ENCODE results near the gene PDGFC.

PDGFC gene

DNA sequence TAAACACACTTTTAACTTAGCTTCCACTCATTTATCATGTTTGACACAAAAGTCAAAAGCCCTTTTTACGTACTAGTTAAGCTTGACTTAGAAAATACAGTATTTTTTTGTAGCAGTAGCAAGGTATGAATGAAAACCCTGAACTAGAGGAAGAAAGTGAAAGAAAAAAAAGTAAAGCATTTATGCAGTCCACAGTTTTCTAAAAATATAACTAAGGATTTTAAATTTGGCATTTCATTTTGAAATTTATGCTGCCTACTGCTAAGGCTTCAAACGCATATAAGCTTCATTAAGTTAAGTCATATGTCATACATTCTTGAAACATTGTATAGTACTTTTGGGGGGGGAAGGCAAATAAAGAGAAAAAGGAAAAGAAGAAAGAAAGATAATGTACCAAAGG lies 201.5 kb downstream of the PDGFC start:
- DNase-seq (ENCODE audit: low read depth): no peak
- H3K4me3 ChIP-seq (ENCODE audit: low read depth, low read length): no peak overlapping the region
- TF ChIP-seq, protein P1, sequence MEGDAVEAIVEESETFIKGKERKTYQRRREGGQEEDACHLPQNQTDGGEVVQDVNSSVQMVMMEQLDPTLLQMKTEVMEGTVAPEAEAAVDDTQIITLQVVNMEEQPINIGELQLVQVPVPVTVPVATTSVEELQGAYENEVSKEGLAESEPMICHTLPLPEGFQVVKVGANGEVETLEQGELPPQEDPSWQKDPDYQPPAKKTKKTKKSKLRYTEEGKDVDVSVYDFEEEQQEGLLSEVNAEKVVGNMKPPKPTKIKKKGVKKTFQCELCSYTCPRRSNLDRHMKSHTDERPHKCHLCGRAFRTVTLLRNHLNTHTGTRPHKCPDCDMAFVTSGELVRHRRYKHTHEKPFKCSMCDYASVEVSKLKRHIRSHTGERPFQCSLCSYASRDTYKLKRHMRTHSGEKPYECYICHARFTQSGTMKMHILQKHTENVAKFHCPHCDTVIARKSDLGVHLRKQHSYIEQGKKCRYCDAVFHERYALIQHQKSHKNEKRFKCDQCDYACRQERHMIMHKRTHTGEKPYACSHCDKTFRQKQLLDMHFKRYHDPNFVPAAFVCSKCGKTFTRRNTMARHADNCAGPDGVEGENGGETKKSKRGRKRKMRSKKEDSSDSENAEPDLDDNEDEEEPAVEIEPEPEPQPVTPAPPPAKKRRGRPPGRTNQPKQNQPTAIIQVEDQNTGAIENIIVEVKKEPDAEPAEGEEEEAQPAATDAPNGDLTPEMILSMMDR (IDR thresholded peaks at IDR 0.05; ENCODE audit: low read depth, low read length, missing control alignments): no peak

DNA sequence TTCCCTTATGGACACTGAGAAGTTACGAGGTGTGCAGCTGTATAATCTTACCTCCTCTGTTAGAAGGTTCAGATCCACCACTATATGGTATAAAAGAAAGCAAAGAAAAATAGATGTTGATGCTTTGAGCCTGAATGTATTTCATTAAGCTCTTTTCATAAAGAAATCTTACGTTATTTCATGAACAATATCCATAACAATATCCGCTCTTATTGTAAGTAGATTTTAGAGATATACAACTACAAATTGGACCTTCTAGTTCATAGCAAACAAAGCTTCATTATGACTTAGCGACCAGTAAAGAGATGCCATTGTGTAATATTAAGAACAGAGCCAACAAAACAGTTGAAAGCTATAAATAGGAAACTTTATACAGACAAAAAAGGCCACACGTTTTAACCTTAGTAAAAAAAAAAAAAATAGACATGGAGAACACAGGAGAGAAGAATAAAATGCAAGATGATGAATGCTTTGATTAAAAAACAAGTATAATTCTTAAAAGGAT lies 203.6 kb downstream of the PDGFC start:
- DNase-seq (ENCODE audit: low read depth): no peak
- TF ChIP-seq, protein P1 (IDR thresholded peaks at IDR 0.05; ENCODE audit: low read depth, low read length, missing control alignments): no peak
- H3K4me3 ChIP-seq (ENCODE audit: low read depth, low read length): no peak overlapping the region

DNA sequence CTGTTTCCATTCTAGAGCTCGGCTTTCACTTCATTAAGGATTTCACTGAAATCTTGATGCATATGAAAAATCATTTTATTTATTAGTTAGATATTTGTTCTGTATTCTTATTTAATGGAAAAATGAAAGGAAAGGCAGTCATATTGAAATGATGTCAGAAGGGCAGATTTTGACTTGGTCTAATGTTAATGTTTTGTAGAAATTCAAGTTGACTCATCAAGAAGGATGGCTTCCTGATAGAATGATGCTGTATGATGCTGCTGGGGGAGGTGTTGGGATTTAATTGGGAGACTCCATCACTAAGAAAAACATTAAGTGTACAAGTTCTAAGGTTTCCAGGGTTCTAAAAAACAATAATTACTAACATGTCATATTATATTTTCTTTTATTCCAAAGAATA lies 204.8 kb downstream of the PDGFC start:
- H3K4me3 ChIP-seq (ENCODE audit: low read depth, low read length): no peak overlapping the region
- TF ChIP-seq, protein P1 (IDR thresholded peaks at IDR 0.05; ENCODE audit: low read depth, low read length, missing control alignments): no peak
- DNase-seq (ENCODE audit: low read depth): no peak

DNA sequence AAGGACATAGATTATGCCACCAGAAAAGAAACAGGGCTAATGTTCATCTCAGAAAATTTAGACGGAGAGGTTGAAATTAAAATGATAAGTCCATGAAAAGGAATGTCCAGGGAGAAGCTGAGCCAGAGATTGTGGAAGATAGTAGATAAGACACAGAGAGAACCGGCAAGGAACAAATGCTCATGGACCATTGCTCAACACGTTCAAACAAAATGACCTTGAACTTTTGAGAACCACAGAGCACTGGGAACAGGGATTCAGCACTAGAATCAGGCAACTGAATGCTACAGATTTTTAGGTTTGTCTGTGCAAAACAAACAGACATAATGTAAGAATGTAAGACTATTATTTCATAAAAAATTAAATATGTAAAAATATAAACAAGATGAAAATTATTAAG lies 206.3 kb downstream of the PDGFC start:
- DNase-seq (ENCODE audit: low read depth): no peak
- TF ChIP-seq, protein P1 (IDR thresholded peaks at IDR 0.05; ENCODE audit: low read depth, low read length, missing control alignments): no peak

DNA sequence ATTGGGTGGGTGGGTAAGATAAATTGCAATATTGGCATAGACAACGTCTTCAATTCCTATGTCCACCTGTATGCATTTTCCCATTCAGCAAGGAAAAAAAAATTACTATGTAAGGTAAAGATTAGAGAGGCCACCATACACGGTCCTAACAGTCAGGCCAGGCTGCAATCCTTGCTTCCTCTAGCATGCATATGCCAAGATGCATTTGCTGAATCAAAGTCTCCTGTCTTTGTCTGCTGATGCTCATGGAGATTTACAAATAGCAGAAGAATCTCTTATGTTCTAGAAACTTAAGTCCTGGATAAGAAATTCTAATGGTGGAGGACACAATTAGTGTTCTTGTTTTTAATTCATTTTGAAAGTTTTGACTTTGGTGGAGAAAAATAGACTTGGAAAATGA lies 206.8 kb downstream of the PDGFC start:
- TF ChIP-seq, protein P1 (IDR thresholded peaks at IDR 0.05; ENCODE audit: low read depth, low read length, missing control alignments): no peak
- H3K4me3 ChIP-seq (ENCODE audit: low read depth, low read length): no peak overlapping the region
- DNase-seq (ENCODE audit: low read depth): no peak

More for the DNA sequence above, 206.3 kb downstream of the PDGFC start:
- no peak overlapping the region for H3K4me3 ChIP-seq (ENCODE audit: low read depth, low read length)

DNA sequence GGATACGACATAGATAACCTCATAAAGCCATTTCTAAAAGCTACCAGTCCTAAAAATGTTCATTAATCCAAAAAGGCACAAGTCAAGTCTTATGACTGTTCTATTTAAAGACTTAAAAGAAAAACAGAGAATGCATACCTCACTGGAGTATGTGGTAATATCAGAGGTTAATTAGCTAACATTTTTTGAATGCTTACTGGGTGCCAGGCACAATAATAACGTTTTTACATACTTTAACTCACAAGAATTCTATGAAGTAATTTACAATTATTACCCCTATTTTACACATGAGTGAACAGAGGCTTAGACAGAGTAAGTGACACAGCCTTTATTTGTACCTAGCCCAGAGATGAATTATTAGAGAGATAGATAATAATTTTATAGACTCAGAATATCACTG lies 207.5 kb downstream of the PDGFC start:
- H3K4me3 ChIP-seq (ENCODE audit: low read depth, low read length): no peak overlapping the region
- no peak for DNase-seq (ENCODE audit: low read depth)
- TF ChIP-seq, protein P1 (IDR thresholded peaks at IDR 0.05; ENCODE audit: low read depth, low read length, missing control alignments): no peak

DNA sequence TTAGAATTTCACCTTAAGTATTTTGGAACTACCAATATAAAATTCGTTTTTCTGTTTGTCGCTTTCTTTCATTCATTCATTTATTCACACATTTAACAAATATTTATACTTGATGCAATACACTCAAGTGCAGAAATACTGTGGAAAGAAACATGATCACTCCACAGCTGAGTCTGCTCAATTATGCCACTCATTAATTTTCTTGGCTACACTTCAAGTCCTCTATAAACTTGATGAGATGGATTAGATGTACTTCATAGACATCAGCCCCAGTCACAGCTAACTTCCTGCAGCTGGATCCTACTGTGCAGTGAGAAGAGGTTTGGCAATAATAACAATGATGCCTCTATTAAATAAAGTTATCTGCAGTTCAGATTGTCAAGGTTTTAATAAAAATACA lies 208.1 kb downstream of the PDGFC start:
- DNase-seq (ENCODE audit: low read depth): no peak
- H3K4me3 ChIP-seq (ENCODE audit: low read depth, low read length): no peak overlapping the region
- TF ChIP-seq, protein P1 (IDR thresholded peaks at IDR 0.05; ENCODE audit: low read depth, low read length, missing control alignments): no peak

Data from GM12864 (cell line).